NB4 (cell line): Measurements from ENCODE around the gene GRAMD2A.
A peak's percentile ranks its signal among the peaks of the same experiment; 100 is the strongest.

ENCODE experiments used
- DNase-seq: peaks from one replicate; pipeline ENCODE4 v3.0.0; 2010; ENCODE audit warnings: low read depth
- H3K4me3 ChIP-seq: one replicate; pipeline ENCODE4 v1.5.1; 2011; ENCODE audit warnings: mild to moderate bottlenecking, low read depth, low read length, moderate library complexity
- MYC ChIP-seq: IDR thresholded peaks from 2 replicates; pipeline ENCODE4 v1.6.1; 2011; ENCODE audit warnings: low read depth, low read length
- POLR2A ChIP-seq: IDR thresholded peaks from 2 replicates; pipeline ENCODE4 v1.6.1; 2011; ENCODE audit warnings: mild to moderate bottlenecking; ENCODE audit not compliant: insufficient read length; ENCODE audit errors: extremely low read depth
- TF ChIP-seq, protein P1 (sequence below): IDR thresholded peaks from one replicate; pipeline ENCODE4 v1.5.1; 2012; ENCODE audit warnings: low read depth, low read length
- TF ChIP-seq, protein P2 (sequence below): IDR thresholded peaks from 2 replicates; pipeline ENCODE4 v1.6.1; 2011; ENCODE audit warnings: low read depth, low read length

The GRAMD2A gene

DNA sequence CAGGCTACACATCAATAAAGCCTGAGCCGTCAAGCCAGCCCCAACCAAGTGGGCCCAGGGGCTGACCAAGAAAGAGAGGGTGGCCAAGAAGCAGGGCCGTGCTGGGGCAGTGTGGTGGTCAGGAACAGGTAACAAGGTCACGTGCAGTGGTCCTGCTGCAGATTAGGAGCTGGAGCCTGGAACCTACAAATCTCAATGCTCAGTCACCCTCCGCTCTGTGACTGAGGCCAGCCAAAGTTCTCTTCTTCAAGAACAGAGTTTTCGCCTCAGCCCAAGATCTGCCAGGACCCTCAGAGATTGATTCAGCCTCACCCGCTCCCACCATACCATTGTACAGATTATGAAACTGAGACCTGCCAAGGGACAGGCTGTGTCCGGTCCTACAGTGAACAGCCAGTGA lies 26.9 kb downstream of the GRAMD2A start:
- TF ChIP-seq, protein P1, sequence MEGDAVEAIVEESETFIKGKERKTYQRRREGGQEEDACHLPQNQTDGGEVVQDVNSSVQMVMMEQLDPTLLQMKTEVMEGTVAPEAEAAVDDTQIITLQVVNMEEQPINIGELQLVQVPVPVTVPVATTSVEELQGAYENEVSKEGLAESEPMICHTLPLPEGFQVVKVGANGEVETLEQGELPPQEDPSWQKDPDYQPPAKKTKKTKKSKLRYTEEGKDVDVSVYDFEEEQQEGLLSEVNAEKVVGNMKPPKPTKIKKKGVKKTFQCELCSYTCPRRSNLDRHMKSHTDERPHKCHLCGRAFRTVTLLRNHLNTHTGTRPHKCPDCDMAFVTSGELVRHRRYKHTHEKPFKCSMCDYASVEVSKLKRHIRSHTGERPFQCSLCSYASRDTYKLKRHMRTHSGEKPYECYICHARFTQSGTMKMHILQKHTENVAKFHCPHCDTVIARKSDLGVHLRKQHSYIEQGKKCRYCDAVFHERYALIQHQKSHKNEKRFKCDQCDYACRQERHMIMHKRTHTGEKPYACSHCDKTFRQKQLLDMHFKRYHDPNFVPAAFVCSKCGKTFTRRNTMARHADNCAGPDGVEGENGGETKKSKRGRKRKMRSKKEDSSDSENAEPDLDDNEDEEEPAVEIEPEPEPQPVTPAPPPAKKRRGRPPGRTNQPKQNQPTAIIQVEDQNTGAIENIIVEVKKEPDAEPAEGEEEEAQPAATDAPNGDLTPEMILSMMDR, result no peak
- no peak for TF ChIP-seq MYC
- TF ChIP-seq POLR2A, result no peak
- TF ChIP-seq, protein P2, sequence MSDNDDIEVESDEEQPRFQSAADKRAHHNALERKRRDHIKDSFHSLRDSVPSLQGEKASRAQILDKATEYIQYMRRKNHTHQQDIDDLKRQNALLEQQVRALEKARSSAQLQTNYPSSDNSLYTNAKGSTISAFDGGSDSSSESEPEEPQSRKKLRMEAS, result no peak

DNA sequence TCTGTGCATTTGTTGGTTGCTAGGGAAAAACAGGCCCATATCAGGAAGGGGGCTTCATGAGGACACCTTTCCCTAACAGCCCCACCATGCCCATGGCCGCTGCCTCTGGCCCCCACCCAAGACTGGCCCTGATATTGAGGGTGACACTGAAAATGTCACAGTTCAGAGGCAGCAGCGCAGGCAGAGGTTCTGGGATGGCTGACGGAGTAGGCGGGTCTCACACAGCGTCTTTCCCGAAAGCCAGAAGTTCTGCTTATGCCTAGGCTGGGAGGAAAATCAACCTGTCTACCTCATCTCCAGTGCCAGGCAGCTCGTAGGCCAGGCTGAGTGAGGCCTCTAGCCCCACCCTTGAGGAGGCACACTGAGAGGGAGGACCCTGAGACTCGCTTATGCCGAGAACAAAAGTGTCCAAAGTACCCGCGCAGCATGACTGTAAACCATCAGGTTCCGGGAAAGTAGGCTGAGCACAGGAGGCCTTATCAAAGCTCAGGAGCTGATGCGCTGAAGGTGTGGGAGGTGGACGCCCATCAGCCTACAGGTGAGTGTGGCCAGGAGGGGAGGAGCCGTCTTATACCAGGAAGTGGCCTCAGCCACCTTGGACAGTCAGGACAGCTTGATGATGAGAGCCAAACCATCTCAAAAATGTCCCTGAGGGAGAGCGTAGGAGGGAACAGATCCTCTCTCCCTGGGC lies 27.5 kb downstream of the GRAMD2A start:
- no peak overlapping the region for H3K4me3 ChIP-seq
- TF ChIP-seq, protein P2, result no peak
- TF ChIP-seq MYC (no peak), POLR2A (no peak)
- TF ChIP-seq, protein P1, result no peak
- no peak for DNase-seq

More for the DNA sequence above, 26.9 kb downstream of the GRAMD2A start:
- no peak for DNase-seq
- no peak overlapping the region for H3K4me3 ChIP-seq

DNA sequence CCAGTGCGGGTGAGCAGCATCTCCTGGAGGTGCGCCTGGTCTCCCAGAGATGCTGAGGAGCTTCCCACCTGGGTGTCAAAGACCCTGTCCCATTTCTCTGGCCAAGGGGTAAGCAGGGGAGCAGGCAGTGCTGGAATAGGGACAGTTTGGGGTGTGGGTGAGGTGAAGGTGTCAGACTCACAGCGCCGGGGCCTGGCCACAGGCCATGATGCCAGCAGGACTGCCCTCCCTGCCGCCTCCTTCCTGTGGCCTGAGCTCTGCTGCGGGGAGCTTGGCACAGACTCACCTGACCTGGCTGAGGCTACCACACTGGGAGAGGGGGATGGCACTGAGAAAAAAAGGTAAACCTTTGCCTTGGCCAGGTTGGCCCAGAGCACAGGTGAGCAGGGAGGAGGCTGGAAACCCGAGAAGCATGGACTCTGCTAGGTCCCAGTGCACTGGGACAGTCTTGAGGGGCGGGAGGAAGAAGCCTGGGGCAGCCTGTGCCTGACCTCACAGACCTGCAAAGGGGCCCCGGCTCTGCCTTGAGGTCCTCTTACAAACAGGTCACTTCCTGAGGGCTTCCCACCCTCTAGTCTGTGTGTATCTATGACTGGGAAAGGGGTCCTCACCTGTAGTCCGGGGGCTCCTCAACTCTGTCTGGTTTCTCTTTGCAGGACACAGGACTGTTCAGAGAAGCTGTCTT lies 28.2 kb downstream of the GRAMD2A start:
- TF ChIP-seq, protein P2, result no peak
- TF ChIP-seq, protein P1, result no peak
- no peak for TF ChIP-seq MYC
- TF ChIP-seq POLR2A, result no peak
- H3K4me3 ChIP-seq, result no peak overlapping the region
- no peak for DNase-seq

DNA sequence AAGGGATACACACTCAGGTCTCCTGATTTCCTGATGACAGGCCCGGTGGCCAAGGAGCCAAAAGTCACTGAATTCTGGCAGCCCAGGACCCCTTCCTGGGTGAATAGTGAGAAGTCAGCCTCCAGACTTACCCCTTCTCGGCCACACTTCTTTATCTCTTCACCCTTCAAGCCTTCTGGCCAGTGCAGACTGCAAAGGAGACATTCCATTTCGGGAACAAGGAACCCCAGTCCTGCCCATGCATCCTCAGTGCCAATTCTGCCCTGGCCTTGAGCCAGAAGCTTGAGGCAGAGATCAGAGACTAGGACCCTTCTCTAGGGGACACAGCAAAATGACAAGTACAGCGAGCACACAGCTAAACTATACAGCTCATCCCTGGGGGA lies 28.8 kb downstream of the GRAMD2A start:
- no peak for TF ChIP-seq MYC
- TF ChIP-seq, protein P2, result no peak
- TF ChIP-seq POLR2A, result no peak
- no peak for DNase-seq
- H3K4me3 ChIP-seq, result no peak overlapping the region

DNA sequence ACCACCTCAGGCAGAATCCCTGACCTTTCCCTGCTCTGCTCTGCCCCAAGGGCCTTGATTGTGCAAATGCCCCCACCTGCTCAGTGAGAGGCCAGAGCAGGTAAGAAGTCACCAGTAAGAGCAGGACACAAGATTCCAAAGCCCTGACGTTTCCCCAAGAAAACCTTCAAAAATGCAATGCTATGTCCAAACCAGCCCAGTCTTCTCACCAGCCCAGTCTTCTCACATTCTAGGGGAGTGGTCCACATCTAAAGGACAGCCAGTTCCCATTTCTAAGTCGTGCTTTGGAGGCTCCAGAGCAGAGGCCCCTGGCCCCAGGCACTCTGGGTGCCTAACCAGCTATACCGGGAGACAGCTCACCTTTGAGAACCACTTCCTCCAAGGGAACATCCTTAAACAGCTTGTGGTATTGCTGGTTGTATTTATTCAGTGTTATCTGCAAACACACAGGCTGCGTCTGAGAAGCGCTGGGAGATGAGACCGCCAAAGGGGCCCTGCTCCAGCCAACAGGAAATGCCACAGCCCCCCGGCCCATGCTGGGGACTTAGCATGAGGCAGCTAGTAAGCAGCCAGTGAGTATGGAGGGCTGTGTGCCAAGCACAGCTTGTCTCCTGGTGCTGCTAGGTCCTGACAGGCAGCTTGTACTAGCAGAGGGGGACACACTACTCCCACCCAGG lies 29.3 kb downstream of the GRAMD2A start:
- H3K4me3 ChIP-seq, result no peak overlapping the region
- peak; percentile 42 for DNase-seq
- TF ChIP-seq, protein P1, result no peak
- 0 out of 2 replicates have a peak, but pooled peaks have one; percentile 7 for TF ChIP-seq MYC

DNA sequence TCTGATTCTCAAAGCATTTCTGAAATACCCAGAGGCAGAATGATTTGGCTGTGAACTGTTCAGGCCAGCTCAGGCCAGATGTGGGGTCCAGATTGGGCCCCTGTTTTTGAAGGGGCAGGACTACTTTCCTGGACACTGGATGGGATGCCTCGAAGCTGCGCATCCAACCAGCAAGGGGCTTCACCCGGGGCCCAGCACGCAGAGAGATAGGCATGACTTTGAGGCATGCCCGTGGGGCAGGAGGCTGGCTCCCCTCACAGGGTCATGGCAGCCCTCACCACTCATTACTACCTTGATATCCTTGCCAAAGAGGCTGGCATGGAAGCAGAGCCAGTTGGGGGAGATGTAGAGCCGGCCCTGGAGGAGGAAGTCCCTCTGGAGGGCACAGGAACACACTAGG lies 30.1 kb downstream of the GRAMD2A start:
- TF ChIP-seq, protein P1, result no peak
- no peak for TF ChIP-seq POLR2A
- TF ChIP-seq MYC, result no peak
- TF ChIP-seq, protein P2, result no peak

More for the DNA sequence above, 30.1 kb downstream of the GRAMD2A start:
- H3K4me3 ChIP-seq, result no peak overlapping the region
- DNase-seq, result no peak
